CD4-positive, alpha-beta T cell treated with Interleukin-15 for 4 hours (primary cell): ENCODE measurements around the gene SERPINA3.

Source experiments
- DNase-seq: peaks from one replicate; pipeline ENCODE4 v3.0.0-alpha.2; 2020; ENCODE audit warnings: low spot score

SERPINA3 gene

GRCh38 chr14:94613720-94614644, 1.8 kb downstream of the SERPINA3 start:
- DNase-seq, result no peak

DNA sequence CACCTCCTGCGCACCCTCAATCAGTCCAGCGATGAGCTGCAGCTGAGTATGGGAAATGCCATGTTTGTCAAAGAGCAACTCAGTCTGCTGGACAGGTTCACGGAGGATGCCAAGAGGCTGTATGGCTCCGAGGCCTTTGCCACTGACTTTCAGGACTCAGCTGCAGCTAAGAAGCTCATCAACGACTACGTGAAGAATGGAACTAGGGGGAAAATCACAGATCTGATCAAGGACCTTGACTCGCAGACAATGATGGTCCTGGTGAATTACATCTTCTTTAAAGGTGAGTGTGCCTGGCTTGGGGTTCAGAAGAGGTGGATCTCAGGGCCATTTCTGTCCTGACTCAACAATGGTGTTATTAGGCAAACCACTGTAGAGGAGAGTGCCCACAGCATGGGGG, 2.6 kb downstream of the SERPINA3 start:
- DNase-seq, result no peak

DNA sequence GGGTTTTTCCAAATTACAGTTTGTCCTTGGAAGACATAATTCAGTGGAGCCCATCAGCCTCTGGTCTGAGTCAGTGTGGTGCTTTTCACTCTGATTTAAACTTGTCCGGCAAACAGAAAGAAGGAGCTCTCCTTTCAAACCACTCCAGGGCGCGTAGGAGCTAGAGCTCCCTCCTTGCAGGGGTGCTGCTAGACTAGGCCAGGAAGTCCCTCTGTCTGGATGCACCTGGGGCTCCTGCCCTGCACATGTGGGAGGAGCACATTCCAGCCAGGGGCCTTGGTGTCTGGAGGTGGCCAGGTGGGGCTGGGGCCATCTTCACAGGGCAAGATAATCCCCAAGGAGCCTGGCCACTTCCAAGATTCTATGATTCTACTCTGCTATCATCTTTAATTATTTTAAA, 3.1 kb downstream of the SERPINA3 start:
- no peak for DNase-seq

DNA sequence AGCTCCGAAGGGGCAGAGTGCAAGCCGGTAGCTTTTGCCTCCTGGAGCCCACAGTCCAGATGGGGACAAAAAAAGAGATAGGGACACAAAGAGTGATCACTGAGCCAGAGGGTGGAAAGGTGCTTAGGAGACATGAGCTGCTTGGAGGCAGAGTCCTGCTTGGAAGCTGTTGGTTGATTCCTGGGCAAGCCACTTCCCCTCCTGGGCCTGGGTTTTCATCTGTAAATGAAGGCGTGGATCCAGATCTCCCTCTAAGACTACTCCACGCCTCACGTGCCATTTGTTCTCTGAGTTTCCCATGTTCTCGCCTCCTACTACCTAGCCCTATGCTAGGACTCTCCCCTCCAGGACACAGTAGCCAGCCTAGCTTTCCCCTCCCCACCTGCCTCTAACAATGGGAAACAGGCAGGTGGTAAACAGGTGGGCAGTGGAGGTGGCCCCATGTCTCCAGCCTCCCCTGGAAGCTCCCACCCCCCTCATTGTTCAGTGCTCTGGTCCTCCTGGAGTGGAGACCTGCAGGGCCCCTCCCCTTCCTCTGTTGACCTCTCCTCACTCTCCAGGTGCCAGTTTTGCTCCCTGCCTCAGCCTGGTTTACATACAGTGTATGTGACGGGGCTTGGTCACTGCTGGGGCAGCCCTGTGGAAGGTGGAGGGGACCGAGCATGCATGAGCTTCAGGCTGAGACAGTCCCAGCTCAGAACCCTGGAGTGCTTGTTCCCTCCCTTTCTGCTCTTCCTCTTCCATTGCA, 3.8 kb downstream of the SERPINA3 start:
- DNase-seq, result no peak

DNA sequence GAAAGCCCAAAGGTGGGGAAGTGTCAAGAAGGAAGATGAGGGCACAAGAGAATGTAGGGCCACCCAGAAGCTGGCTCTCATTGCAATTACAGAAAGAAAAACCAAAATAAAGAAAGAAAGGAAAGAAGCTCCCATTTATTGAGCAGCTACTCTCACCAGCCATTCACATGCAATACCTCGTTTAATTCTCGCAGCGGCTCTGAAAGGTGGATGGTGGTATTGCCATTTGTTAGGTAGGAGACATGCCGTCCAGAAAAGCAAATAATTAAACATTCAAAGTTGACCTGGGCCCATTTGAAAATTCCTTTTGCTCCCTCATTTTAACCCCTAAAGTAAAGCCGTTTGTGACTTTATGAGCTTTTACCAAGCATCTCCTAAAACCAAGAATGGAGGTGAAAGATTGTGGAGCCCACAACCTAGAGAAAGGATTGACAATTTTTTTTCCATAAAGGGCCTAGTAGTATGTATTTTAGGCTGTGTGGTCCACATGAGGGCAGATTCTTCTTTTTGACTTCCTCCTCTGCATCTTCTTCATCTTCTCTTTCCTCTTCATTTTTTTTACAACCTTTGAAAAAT, 5.3 kb downstream of the SERPINA3 start:
- DNase-seq, result no peak

DNA sequence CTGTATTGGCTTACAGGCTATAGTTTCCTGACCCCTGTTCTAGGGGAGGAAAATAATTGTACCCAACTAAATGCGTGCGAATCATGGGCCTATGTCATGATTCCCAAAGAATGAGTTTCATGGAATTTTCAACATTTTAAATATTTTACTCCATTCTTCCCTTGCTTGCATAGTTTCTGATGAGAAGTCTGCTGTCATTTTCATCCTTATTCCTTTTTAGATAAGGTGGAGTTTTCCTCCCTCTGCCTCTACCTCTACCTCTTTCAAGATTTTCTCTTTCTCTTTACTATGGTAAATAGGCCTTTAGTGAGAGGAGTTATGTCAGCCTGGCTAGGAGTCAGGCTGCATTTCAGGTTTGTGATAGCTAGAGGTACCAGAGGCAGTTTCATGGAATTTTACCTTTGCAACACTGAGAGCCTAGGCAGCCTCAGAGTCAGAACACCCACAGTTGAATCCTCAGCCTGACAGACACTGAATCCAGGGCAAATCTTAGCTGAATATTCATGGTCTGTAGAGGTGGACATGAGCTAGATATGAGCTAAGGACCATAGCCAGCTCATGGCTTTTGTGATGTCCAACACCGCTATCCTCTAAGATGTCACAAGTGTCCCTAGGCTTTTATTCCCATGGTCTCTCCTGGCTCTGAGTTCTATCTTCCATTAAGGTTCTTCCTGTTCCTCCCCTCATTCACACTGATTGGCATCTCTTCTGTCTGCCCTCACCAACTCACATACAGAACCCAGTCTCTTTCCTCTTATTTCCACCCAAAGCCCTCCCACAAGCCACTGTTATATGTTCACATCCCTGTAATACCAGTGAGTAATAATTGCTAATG, 6.0 kb downstream of the SERPINA3 start:
- no peak for DNase-seq

DNA sequence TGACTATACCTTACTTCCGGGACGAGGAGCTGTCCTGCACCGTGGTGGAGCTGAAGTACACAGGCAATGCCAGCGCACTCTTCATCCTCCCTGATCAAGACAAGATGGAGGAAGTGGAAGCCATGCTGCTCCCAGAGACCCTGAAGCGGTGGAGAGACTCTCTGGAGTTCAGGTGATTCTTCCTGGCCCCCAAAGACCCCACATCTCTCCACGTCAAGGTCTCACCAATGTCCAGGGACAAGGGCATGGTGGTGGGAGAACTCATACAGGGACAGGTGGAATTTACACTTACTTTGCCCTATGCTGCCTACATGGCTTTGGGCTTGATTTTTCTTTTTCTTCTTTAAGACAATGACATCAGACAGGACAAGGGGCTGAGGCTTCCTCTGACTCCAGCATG, 7.1 kb downstream of the SERPINA3 start:
- no peak for DNase-seq

DNA sequence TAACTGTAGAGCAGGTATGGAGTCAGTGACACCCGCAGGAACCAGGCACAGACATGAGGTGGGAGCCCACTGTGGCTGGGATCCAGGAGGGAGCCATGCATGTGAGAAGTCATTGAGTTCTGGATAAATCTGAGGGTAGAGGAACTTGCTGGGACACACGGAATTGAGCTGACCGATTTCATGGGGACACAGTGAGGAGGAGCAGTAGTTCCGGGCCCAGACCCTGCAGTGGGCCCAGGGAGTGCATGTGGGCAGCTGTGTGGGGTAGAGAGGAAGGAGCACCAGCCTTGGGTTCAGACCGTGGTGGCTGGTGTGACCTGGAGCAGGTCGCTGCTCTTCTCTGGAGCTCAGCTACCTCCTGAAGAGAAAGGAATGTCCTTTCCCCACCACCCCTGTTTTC, 8.4 kb downstream of the SERPINA3 start:
- DNase-seq, result no peak

- no peak for DNase-seq
Measured at GRCh38 chr14:94621358-94622134, 9.4 kb downstream of the SERPINA3 start.

DNA sequence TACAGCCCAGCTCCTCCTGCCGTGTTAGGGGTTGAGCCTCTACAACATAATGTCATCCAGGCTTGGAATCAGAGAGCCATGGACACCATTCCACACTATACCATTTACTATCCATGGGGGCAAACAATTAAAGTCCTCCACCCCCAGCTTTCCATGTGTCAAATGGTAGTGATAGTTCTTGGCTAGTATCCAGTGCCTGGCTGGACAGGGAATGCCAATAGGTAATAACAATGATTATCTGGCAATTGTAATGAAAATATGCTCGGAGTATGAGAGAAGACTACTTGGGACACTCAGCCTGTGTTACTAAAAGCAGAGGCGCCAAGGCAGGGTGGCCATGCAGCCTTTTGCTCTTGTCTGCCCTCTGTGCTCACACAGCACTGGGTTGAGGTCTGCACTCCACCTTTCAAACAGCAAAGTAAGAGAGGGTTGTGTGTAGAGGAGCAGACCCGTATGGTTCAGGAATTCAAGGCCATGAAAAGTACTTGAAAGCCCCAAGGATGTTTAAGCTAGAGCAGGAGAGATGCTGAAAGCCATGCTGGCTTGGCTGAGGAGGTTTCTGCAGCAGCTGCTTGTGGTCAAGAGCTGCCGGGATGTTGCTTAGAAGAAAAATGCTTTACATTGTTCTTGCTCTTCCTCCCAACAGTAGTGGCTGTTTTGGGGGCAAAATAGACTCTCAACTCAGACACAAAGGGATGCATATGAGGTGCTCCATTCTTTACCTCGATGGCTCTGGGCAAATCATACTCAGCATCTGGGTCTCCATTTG, 10.6 kb downstream of the SERPINA3 start:
- DNase-seq, result no peak

DNA sequence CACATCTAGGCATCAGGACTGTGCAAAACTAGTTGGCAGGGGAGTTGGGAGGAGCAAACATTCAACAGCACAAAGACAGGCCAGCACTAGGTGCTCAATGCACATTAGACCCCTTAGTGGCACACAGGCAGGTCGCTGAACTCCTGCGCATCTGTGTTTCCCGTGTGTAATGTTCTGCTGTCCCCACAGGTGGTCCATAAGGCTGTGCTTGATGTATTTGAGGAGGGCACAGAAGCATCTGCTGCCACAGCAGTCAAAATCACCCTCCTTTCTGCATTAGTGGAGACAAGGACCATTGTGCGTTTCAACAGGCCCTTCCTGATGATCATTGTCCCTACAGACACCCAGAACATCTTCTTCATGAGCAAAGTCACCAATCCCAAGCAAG, 11.2 kb downstream of the SERPINA3 start:
- no peak for DNase-seq

DNA sequence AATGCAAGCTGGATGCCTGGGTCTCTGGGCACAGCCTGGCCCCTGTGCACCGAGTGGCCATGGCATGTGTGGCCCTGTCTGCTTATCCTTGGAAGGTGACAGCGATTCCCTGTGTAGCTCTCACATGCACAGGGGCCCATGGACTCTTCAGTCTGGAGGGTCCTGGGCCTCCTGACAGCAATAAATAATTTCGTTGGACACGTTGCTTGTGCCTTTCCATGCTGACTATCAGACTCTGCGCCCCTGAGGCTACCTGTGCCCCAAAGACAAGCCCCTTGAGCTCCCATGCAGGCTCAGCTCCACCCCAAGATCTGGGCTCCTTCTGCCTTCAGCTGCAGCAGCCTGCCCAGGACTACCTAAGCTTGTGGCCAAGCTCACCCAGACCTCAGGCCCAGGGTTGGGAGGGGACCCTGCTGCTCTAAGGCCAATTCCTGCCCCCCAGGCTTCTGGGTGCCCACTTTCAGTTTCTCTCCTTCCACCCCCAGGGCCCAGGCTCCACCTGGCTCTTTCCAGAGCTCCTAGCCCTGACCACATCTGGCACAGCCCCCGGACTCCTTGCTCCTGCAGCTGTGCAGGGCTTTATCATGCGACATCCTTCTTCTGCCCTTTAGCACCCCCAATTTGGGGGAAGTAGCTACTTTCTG, 11.8 kb downstream of the SERPINA3 start:
- no peak for DNase-seq

- DNase-seq, result no peak
Measured at GRCh38 chr14:94624537-94625352, 12.6 kb downstream of the SERPINA3 start.

DNA sequence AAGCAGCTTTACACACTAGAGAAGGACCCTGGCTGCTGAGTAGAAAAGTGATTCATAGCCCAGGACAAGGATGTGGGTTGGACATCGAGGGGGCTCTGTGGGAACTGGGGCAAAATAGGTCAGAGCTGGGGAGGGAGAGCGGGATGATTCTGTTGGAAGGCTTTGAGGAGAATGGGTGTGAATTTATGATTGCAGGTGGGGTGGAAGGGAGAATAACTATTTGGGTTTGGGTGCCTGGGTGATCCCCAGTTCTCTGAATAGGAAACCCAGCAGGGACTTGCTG, 13.1 kb downstream of the SERPINA3 start:
- no peak for DNase-seq

GRCh38 chr14:94628578-94628977, 16.4 kb downstream of the SERPINA3 start:
- DNase-seq, result no peak

- DNase-seq, result no peak
Measured at GRCh38 chr14:94630396-94630795, 18.2 kb downstream of the SERPINA3 start.

DNA sequence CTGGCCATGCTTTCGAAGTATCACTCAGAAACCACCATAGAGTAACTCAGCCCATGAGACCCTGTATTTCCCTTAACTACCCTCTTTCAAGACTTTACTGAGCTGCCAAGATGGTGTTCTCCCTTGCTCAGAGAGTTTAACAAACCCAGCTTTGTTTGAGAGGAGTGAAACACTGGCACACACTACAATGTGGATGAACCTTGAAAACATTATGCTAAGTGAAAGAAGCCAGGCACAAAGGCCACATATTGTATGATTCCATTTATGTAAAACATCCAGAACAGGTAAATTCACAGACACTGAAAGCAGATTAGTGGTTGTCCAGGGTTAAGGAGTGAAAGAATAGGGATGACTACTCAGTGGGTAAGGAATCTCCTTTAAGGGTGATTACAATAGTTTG, 18.9 kb downstream of the SERPINA3 start:
- DNase-seq, result no peak

GRCh38 chr14:94631536-94632304, 19.5 kb downstream of the SERPINA3 start:
- no peak for DNase-seq

DNA sequence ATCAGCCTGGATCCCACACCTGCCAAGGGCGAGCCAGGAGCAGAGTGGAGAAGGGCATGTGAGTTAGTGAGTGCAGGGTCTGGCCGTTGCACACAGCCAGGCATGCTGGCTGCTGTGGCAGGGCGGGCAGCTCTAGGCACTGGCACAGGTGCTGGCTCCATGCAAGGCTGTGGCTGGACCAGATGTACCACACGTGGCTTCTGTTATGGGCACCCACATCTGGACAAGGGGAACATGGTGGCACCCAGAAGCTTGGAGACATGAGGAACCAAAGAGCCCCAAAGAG, 20.1 kb downstream of the SERPINA3 start:
- DNase-seq, result no peak
